Endometrial microvascular endothelial cells (primary cell): Measurements from ENCODE around the gene TGM6. TPM values are rescaled to one million over a fixed set of nuclear protein-coding genes. Genes with fewer than 3 reads are reported as not detected.
"Not testable (repeated sequence)": the region's sequence is repeated elsewhere in the genome, so short reads cannot be mapped to it uniquely, and the experiment has no call there.

ENCODE experiments used
- in situ Hi-C: cut with HindIII; loops from 2 replicates; pipeline ENCODE4 v1.10.0; 2017; ENCODE audit warnings: low sequenced_read_pairs, low pct_unique_long_range_greater_than_20kb; ENCODE audit errors: inconsistent ontology term
- total RNA-seq: library from RNA; depleted of rRNA; stranded (reverse); fragments of >200 nt; gene quantifications from one replicate; pipeline ENCODE4 v1.2.3, GENCODE V29; 2015; ENCODE audit errors: inconsistent ontology term

The TGM6 gene
- total RNA-seq, 1 donor from 2014 or later: not detected

DNA sequence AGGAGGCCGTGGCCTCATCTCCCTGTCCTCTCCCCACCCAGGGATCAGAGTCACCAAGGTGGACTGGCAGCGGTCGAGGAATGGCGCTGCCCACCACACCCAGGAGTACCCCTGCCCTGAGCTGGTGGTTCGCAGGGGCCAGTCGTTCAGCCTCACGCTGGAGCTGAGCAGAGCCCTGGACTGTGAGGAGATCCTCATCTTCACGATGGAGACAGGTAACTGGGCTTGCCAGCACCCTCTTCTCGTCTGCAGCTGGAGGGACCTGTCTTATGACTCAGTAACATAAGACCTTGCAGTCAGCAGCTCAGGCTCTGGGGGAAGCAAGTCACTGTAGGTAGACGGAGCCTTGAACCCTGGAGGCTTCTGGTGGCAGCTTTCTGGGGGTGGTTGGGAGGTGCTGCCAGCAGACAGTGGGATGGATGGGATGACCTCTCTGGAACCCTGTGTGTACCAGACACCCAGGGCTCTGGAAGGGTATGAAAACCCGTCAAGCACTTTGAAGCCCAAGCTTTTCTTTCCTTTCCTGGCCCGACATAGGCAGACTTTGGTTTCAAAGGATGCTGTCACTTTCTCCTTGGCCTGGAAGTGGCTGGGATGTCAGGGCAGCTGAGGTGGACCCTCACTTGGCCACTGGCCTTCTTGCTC is 13.8 kb downstream of the TGM6 start:
- in situ Hi-C loops: no loop called here

DNA sequence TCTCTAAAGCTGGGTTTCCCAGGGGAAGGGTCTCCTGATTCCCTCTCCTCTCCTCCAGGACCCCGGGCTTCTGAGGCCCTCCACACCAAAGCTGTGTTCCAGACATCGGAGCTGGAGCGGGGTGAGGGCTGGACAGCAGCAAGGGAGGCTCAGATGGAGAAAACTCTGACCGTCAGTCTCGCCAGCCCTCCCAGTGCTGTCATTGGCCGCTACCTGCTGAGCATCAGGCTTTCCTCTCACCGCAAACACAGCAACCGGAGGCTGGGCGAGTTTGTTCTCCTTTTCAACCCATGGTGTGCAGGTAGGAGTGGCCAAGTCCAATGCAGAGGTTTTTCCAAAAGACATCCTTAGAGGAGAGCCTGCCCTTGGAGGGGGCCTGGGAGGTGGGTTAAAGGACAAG is 14.4 kb downstream of the TGM6 start:
- in situ Hi-C loops: no loop called here

DNA sequence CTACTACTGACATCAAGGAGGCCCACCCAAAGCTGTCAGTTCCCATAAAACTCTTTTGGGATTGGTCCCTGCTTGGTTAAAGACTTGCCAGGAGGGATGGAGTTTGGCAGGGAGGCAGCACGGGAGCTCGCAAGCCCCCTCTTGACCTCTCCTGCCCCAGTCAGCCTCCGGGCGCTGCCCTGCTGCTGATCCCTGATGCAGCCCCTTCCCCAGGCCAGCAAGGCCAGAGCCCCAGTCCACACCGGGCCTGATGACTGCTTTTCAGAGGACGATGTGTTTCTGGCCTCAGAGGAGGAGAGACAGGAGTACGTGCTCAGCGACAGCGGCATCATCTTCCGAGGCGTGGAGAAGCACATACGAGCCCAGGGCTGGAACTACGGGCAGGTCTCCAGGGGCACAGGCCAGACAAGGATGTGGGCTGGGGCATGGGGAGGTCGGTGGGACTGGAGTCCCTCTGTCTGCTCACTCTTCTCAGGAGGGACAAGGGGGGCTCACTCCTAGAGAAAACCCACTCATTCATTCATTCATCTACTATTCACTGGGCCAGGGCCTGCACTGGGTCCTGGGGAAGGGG is 15.6 kb downstream of the TGM6 start:
- in situ Hi-C loops: no loop called here

DNA sequence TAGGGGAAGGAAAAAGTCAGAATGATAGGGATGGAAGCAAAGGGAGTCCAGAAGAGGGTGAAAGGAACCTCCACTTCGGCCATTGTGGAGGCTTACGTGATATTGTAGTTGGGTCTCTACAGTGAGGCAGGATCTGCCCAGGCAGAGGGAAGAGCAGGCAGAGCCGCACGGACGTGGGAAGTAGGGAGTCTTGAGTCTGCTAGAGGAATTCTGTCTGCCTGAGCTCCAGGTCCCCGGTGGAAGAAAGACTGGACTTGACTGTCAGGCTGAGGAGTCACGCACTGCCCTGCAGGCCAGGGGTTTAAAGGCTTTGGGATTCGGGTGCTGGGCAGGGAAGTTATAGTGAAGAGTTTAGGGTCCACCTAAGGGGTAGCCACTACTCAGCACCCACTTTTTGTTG is 16.4 kb downstream of the TGM6 start:
- in situ Hi-C loops: no loop called here

DNA sequence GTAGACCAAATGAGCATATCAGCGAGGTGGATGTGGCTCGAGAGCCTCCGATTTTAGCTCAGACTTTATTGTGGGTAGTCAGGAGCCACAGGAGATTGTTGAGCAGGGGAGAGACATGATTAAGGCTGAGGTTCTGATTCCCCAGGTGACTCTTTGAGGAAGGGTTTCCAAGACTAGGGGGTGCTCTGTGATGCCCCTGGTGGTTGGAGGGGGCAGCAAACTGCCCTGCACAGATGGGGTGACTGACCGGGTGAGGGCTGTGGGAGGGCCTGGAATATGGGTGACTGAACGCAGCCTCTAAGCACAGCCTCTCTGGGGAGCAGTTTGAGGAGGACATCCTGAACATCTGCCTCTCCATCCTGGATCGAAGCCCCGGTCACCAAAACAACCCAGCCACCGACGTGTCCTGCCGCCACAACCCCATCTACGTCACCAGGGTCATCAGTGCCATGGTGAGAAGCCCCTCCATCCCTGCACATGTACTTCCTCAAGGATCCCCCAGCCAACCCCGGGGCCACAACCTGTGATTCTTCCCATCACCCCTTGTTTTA is 17.0 kb downstream of the TGM6 start:
- in situ Hi-C loops: no loop called here

DNA sequence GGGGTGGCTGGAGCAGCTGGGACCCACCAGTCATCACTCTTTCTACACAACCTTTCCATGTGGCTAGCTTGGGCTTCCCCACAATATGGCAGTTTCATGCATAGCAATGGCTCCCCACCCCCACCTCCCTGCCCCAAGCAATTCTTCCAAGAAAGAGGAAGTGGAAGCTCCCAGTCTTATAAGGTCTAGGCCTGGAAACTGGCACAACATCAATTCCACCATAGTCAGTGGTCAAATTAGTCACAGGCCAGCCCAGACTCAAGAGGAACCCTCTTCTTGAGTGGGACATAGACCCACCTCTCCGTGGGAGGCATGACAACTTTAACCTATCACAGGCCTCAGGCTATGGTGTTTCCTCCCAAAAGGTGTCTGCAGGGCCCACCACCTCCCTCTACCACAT is 17.7 kb downstream of the TGM6 start:
- in situ Hi-C loops: no loop called here

DNA sequence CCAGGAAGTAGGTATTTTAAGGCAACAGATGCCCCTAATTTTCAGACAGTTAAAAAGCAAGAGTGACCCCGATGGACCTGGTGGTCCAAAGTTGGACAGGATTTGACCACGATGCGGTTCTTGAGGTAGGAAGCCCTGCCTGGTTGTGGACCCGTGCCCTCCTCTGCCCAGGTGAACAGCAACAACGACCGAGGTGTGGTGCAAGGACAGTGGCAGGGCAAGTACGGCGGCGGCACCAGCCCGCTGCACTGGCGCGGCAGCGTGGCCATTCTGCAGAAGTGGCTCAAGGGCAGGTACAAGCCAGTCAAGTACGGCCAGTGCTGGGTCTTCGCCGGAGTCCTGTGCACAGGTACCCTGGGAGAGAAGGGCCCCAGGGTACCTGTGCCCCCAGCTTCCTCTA is 18.7 kb downstream of the TGM6 start:
- in situ Hi-C loops: no loop called here

DNA sequence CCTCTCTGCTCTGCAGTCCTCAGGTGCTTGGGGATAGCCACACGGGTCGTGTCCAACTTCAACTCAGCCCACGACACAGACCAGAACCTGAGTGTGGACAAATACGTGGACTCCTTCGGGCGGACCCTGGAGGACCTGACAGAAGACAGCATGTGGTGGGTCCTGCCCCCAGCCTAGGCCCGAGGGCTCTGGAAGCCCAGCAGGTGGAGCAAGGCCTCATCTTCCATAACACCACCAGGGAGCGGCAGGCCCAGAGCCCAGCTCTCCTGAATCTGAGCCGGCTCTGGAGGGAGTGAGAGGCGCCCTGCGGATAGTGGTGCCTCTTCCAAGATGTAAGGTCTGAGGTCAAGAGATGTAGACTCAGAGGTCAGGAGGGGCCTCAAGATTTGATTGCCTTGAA is 19.6 kb downstream of the TGM6 start:
- in situ Hi-C loops: no loop called here

DNA sequence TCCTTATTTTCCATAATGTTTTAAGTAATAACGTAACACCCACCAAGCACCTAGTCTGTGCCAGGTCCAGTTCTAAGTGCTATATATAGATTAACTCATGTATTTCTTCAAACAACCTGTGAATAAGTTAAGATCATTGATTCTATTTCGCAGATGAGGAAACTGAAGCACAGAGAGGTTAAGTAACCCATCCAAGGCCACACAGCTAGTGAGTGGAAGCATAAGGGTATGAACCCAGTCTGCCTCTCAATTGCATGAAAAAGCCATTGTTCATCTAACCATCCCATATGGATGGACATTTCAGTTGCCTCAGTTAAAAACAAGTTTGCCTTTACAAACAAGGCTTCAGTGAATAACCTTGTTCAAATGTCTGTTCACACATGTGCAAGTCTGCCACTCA is 20.8 kb downstream of the TGM6 start:
- in situ Hi-C loops: no loop called here

DNA sequence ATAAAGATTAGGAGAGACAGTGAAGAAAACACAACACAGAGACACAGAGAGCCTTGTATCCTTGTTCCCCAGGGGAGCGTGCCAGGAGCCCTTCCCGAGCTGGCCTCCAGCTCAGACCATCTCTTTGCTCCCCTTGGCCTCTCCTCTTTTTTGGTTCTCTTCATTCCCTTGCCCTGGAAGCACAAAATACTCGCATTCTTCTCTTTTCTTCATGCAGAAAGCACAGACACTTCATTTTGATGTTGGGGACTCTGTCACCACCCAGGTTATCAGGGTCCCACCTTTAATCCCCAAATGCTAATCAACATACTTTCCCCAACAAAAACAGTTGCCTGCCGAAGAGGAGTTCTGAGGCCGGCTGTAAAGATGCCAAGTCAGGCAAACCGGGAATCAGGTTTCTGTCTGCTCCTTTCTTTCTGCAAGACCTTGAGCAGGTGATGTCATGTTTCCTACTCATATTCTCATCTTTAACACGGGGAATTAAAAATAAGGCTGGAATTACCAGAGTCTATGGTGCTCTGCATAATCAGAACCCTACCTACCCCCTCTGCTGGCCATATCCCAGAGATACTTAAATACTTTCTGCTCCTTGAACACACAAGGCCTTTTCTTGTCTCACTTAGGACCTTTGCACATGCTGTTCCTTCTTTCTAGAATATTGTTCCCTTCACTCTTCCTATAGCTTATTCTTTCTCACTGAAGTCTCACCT is 21.7 kb downstream of the TGM6 start:
- in situ Hi-C loops: no loop called here

DNA sequence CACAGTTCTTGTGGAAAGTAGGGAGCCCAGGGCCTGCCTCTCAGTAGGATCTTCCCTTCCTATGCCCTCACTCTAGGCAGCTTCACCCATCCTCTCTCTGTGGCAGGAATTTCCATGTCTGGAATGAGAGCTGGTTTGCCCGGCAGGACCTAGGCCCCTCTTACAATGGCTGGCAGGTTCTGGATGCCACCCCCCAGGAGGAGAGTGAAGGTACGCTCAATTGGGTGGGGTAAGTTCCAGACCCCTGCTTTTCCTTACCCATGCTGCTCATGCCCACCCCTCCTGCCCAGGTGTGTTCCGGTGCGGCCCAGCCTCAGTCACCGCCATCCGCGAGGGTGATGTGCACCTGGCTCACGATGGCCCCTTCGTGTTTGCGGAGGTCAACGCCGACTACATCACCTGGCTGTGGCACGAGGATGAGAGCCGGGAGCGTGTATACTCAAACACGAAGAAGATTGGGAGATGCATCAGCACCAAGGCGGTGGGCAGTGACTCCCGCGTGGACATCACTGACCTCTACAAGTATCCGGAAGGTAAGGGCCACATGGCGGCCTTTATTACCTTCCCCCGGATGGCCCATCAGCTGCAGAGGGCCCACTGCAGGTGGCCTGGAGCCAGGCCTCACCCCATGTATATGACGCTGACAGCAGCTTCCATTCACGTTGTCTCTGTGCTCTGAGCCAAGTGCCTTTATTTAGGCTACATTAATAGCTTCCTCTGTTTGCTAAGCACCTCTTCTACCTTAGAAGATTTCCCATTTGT is 22.8 kb downstream of the TGM6 start:
- in situ Hi-C loops: no loop called here

DNA sequence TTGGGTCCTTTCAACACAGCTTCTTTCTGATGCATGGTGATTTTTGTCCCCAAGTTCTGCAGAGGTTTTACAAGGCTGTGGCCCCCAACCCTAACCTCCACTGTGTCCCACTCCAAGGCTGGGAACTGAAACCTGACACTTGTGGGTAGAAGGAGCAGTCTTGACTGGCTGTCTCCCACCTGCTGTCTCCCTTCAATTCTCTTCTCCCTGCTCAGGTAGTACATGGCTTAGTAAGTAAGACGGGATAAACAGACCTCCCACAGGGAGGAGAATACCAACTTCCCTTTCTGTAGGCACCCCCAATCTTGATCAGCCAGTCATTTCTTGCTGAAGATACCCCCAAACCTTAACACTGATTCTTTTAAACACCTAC is 25.0 kb downstream of the TGM6 start:
- in situ Hi-C loops: no loop called here

DNA sequence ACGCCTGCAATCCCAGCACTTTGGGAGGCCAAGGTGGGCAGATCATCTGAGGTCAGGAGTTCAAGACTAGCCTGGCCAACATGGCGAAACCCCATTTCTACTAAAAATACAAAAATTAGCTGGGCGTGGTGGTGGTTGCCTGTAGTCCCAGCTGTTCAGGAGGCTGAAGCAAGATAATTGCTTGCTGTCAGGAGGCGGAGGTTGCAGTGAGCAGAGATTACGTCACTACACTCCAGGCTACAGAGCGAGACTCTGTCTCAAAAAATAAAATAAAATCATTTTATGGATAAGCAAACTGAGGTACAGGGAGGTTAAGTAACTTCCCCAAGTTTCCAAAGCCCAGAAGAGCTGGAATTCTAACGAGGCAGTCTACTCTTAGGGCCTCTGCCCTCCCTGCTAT is 26.7 kb downstream of the TGM6 start:
- in situ Hi-C loops: not testable (repeated sequence)

DNA sequence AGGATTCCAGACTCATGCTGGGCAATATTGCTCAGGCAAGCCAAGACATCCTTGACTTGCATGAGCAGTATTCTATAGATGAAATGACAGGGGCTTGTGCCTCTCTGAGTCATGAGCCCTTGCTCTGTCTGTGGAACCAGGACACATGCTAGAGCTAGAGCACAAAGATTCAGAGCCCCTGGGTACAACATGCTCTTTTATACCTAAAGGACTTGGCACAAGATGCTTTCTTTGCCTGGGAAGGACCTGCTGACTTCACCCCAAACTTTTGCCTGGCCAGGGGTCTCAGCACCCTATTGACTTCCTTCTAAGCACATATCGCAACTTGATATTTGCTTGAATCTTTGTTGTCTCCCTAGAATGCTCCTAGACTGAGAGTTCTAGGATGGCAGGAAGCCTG is 27.4 kb downstream of the TGM6 start:
- in situ Hi-C loops: no loop called here

DNA sequence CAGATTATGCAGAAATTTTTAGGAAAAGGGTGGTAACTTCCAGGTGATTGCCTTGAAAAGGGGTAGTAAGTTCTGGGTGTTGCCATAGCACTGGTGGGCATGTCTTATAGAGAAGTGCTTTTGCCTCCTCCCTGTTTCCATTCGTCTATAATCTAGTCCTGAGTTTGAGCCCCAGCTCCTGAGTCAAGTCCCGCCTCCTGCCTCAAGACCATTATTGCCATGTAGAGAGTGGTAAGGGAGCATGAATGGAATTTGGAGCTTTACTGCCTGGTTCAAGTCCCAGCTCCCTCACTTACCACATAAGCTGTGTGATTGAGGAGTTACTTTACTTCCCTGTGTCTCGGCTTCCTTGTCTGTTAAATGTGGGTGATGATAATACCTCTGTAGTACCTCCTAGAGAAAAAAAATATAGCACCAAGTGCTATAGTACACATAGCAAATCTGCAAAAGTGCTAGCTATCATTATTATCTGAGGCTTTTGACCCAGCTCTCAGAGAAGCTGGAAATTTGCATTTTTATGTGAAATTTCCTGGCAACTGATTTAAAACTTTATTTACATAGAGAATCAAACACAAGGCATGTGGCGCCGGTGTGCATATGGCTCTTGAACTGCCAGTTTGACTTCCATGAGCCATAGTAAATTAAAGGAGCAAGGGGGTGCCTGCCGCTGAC is 36.0 kb downstream of the TGM6 start:
- in situ Hi-C loops: no loop called here

DNA sequence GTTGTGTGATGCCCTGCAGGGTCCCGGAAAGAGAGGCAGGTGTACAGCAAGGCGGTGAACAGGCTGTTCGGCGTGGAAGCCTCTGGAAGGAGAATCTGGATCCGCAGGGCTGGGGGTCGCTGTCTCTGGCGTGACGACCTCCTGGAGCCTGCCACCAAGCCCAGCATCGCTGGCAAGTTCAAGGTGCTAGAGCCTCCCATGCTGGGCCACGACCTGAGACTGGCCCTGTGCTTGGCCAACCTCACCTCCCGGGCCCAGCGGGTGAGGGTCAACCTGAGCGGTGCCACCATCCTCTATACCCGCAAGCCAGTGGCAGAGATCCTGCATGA is 36.5 kb downstream of the TGM6 start:
- in situ Hi-C loops: no loop called here

DNA sequence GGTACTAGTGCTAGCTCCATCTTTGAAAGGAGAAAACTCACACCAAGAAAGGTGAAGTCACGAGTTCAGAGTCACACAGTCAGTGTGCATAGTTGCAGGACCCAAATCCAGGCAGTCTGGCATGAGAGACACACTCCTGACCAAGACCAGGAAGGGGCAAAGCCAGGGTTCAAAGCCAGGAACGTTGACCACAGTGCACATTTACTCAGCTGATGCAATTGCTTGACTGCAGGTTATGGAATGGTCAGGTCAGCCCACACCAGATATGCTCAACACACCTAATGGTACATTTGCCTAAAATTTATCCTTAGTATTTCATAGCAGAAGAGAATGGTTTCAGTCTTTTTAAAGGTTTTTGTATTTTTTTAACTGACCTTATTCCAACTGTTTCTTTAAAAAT is 37.7 kb downstream of the TGM6 start:
- in situ Hi-C loops: no loop called here

DNA sequence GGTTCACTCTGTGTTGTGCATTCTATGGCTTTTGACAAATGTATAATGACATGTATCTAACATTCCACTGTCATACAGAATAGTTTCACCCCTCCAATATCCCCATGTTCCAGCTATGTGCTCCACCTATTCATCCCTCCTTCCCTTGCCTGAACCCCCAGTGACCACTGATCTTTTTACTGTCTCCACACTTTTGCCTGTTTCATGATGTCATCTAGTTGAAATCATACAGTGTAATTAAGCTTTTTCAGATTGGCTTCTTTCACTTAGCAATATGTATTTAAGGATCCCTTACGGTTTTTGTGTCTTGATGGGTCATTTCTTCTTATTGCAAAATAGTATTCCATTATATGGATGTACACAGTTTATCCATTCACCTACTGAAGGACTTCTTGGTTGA is 39.8 kb downstream of the TGM6 start:
- in situ Hi-C loops: no loop called here

DNA sequence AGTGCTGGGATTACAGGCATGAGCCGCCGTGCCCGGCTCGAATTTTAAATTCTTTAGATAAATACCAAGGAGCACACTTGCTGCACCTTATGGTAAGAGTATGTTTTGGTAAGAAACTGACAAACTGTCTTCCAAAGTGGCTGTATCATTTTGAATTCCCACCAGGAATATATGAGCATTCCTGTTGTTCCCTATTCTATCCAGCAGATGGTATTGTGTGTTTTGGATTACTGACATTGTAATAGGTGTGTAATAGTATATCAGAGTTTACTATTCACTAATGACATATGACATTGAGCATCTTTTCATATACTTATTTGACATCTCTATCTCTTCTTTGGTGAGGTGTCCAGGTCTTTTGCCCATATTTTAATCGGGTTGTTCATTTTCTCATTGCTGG is 40.5 kb downstream of the TGM6 start:
- in situ Hi-C loops: no loop called here
